H1 (cell line): ENCODE results near the gene PRXL2A. TPM values are rescaled to one million over a fixed set of nuclear protein-coding genes. Genes with fewer than 3 reads are reported as not detected.

Experiments used
- CTCF ChIA-PET: fragments of 300-600 bp; sonication (Branson Sonifier 250); formaldehyde crosslinking; loops from one replicate; lab custom pipeline; 2021; ENCODE audit not compliant: partially characterized antibody; lab: Charles Lee
- POLR2A ChIA-PET: fragments of 300-600 bp; sonication (Branson Sonifier 250); formaldehyde crosslinking; loops from one replicate; lab custom pipeline; 2021; ENCODE audit warnings: inconsistent platforms; ENCODE audit not compliant: partially characterized antibody; lab: Charles Lee
- DNase-seq, 2 experiments: peaks; one replicate each; pipeline versions ENCODE4 v3.0.0 to v3.0.0-alpha.2; 2010 to 2022; ENCODE audit warnings: low spot score in 2 of 2, low read depth in 1 of 2, mixed read lengths in 1 of 2
- FAIRE-seq: peaks from 2 replicates; lab custom pipeline; 2011; peaks lifted over from hg19 to GRCh38; lab: Jason Lieb, UNC
- H2AFZ ChIP-seq: 2 replicates; pipeline ENCODE4 v1.8.1; 2012; ENCODE audit warnings: low read length, inconsistent platforms
- H2AK5ac ChIP-seq: 2 replicates; pipeline ENCODE4 v1.6.1; 2013; ENCODE audit warnings: low read depth, low read length
- H2BK120ac ChIP-seq: replicated peaks from 2 replicates; pipeline ENCODE3; 2013; ENCODE audit warnings: low read depth, low read length, inconsistent platforms
- H2BK12ac ChIP-seq: 2 replicates; pipeline ENCODE4 v1.6.1; 2013; ENCODE audit warnings: low read depth, low read length
- H2BK15ac ChIP-seq: 2 replicates; pipeline ENCODE4 v1.6.1; 2013; ENCODE audit warnings: low read length
- H2BK20ac ChIP-seq: 2 replicates; pipeline ENCODE4 v1.6.1; 2013; ENCODE audit warnings: low read length
- H2BK5ac ChIP-seq: 2 replicates; pipeline ENCODE4 v1.6.1; 2013; ENCODE audit warnings: low read depth, low read length
- H3K14ac ChIP-seq: 2 replicates; pipeline ENCODE4 v1.6.1; 2013; ENCODE audit warnings: inconsistent platforms; ENCODE audit not compliant: insufficient read length
- H3K18ac ChIP-seq: 2 replicates; pipeline ENCODE4 v1.6.1; 2013; ENCODE audit warnings: low read length; ENCODE audit errors: extremely low read depth
- H3K23ac ChIP-seq: 2 replicates; pipeline ENCODE4 v1.6.1; 2013; ENCODE audit warnings: inconsistent platforms; ENCODE audit not compliant: insufficient read length
- H3K23me2 ChIP-seq: 2 replicates; pipeline ENCODE4 v1.6.1; 2013; ENCODE audit warnings: low read depth, low read length
- H3K27ac ChIP-seq: 2 replicates; pipeline ENCODE4 v1.6.1; 2011; ENCODE audit warnings: low read depth, low read length, inconsistent platforms
- H3K27me3 ChIP-seq, 4 experiments: replicated peaks in 1 of 4; 1 replicate in 1 of 4; 2 replicates in 3 of 4; pipeline versions ENCODE4 v1.6.1 to v1.8.1; 2011 to 2013; ENCODE audit warnings: low read length in 3 of 4, mild to moderate bottlenecking in 3 of 4, inconsistent platforms in 2 of 4, mixed read lengths in 2 of 4, moderate library complexity in 1 of 4; ENCODE audit not compliant: control insufficient read depth in 3 of 4, insufficient read depth in 3 of 4; ENCODE audit errors: extremely low read depth in 1 of 4
- H3K36me3 ChIP-seq, 4 experiments: 2 replicates each; pipeline versions ENCODE4 v1.6.1 to v1.8.1; 2011 to 2013; ENCODE audit warnings: mild to moderate bottlenecking in 4 of 4, low read length in 3 of 4, moderate library complexity in 2 of 4, control low read depth in 1 of 4, inconsistent platforms in 1 of 4; ENCODE audit not compliant: insufficient read depth in 4 of 4, control insufficient read depth in 2 of 4
- H3K4ac ChIP-seq: replicated peaks from 2 replicates; pipeline ENCODE3; 2013; ENCODE audit warnings: low read length, low read depth, mixed read lengths, inconsistent platforms; ENCODE audit not compliant: insufficient read length
- H3K4me1 ChIP-seq, 4 experiments: replicated peaks in 1 of 4; 1 replicate in 1 of 4; 2 replicates in 3 of 4; pipeline versions ENCODE4 v1.6.1 to v1.8.1; 2011 to 2013; ENCODE audit warnings: low read length in 3 of 4, inconsistent platforms in 2 of 4, mixed read lengths in 1 of 4; ENCODE audit not compliant: insufficient read depth in 4 of 4, control insufficient read depth in 3 of 4
- H3K4me2 ChIP-seq, 2 experiments: 2 replicates each; pipeline versions ENCODE4 v1.6.1 to v1.8.1; 2011 to 2013; ENCODE audit warnings: low read depth in 2 of 2, low read length in 2 of 2, control low read depth in 1 of 2, inconsistent platforms in 1 of 2, mild to moderate bottlenecking in 1 of 2; ENCODE audit not compliant: insufficient read depth in 1 of 2
- H3K4me3 ChIP-seq, 4 experiments: fragments of 200-600, 300-600 bp in 1 of 4; sonication (generic), shearing (Covaris generic), sonication (Bioruptor Twin) in 1 of 4; 2 replicates each; pipeline versions ENCODE4 v1.5.1 to v1.8.1; 2011 to 2016; ENCODE audit warnings: low read length in 4 of 4, low read depth in 3 of 4, control low read depth in 2 of 4, inconsistent platforms in 2 of 4, mild to moderate bottlenecking in 2 of 4, mixed read lengths in 1 of 4, moderate library complexity in 1 of 4; ENCODE audit not compliant: insufficient read depth in 2 of 4; ENCODE audit errors: extremely low read depth in 1 of 4
- H3K56ac ChIP-seq: replicated peaks from 2 replicates; pipeline ENCODE3; 2013; ENCODE audit warnings: low read depth, mild to moderate bottlenecking, mixed read lengths, low read length, inconsistent platforms; ENCODE audit not compliant: insufficient read length
- H3K79me1 ChIP-seq: 2 replicates; pipeline ENCODE4 v1.6.1; 2013; ENCODE audit warnings: low read depth, low read length, control low read depth
- H3K79me2 ChIP-seq, 2 experiments: 2 replicates each; pipeline versions ENCODE4 v1.6.1 to v1.8.1; 2012 to 2013; ENCODE audit warnings: low read length in 2 of 2, mild to moderate bottlenecking in 2 of 2, inconsistent platforms in 1 of 2; ENCODE audit not compliant: insufficient read depth in 2 of 2, control insufficient read depth in 1 of 2
- H3K9ac ChIP-seq, 4 experiments: replicated peaks in 1 of 4; 1 replicate in 1 of 4; 2 replicates in 3 of 4; pipeline versions ENCODE4 v1.6.1 to v1.8.1; 2011 to 2013; ENCODE audit warnings: low read depth in 3 of 4, low read length in 3 of 4, control low read depth in 2 of 4, mild to moderate bottlenecking in 2 of 4, moderate library complexity in 2 of 4, inconsistent platforms in 1 of 4; ENCODE audit errors: extremely low read depth in 1 of 4
- H3K9me3 ChIP-seq, 2 experiments: 2 replicates each; pipeline versions ENCODE4 v1.6.1 to v1.8.1; 2012 to 2013; ENCODE audit warnings: mild to moderate bottlenecking in 2 of 2, moderate library complexity in 2 of 2, control low read depth in 1 of 2, inconsistent platforms in 1 of 2, low read depth in 1 of 2, low read length in 1 of 2, mixed read lengths in 1 of 2; ENCODE audit not compliant: insufficient read depth in 2 of 2
- H4K20me1 ChIP-seq, 2 experiments: replicated peaks in 1 of 2; 2 replicates each; pipeline versions ENCODE3 to v1.8.1; 2011 to 2013; ENCODE audit warnings: inconsistent platforms in 2 of 2, low read length in 2 of 2, mild to moderate bottlenecking in 1 of 2; ENCODE audit not compliant: insufficient read depth in 2 of 2, control insufficient read depth in 1 of 2
- H4K5ac ChIP-seq: 2 replicates; pipeline ENCODE4 v1.6.1; 2013; ENCODE audit warnings: low read length, low read depth, mixed read lengths, inconsistent platforms; ENCODE audit not compliant: insufficient read length
- H4K8ac ChIP-seq: 2 replicates; pipeline ENCODE4 v1.8.0; 2013; ENCODE audit warnings: mild to moderate bottlenecking, moderate library complexity, low read length, inconsistent platforms; ENCODE audit not compliant: insufficient read depth; ENCODE audit errors: extremely low read depth
- H4K91ac ChIP-seq: replicated peaks from 2 replicates; pipeline ENCODE3; 2013; ENCODE audit warnings: low read length, mixed read lengths, inconsistent platforms; ENCODE audit not compliant: insufficient read length
- BRCA1 ChIP-seq: IDR thresholded peaks from 2 replicates; pipeline ENCODE4 v1.6.1; 2012; ENCODE audit warnings: low read depth, low read length, improper control_type of control experiment
- EZH2 ChIP-seq: fragments of 200-600 bp; sonication (generic); IDR thresholded peaks from 2 replicates; pipeline ENCODE4 v1.7.1; 2012; ENCODE audit warnings: low read depth, mild to moderate bottlenecking, moderate library complexity, low read length, inconsistent platforms; ENCODE audit not compliant: severe bottlenecking
- PHF8 ChIP-seq: fragments of 200-600 bp; sonication (generic); conservative IDR thresholded peaks from 2 replicates; pipeline ENCODE4 v1.7.1; 2012; ENCODE audit warnings: low read depth, mild to moderate bottlenecking, inconsistent platforms, low read length, moderate library complexity
- RAD21 ChIP-seq, 2 experiments: IDR thresholded peaks in 1 of 2; conservative IDR thresholded peaks in 1 of 2; 2 replicates each; pipeline ENCODE4 v1.6.1; 2011; ENCODE audit warnings: low read depth in 2 of 2, low read length in 2 of 2, improper control_type of control experiment in 1 of 2, inconsistent platforms in 1 of 2, mild to moderate bottlenecking in 1 of 2, moderate library complexity in 1 of 2
- SIN3A ChIP-seq, 2 experiments: IDR thresholded peaks in 1 of 2; conservative IDR thresholded peaks in 1 of 2; 2 replicates each; pipeline ENCODE4 v1.6.1; 2011 to 2012; ENCODE audit warnings: low read length in 2 of 2, improper control_type of control experiment in 1 of 2, low read depth in 1 of 2, mild to moderate bottlenecking in 1 of 2
- USF2 ChIP-seq: IDR thresholded peaks from 2 replicates; pipeline ENCODE4 v1.6.1; 2011; ENCODE audit warnings: low read length, improper control_type of control experiment
- WGBS, 2 experiments: shearing (Covaris generic) in 1 of 2; methylation state at CpG; one replicate each; pipeline versions ENCODE4 v1.1.6 to v1.1.7; 2013 to 2015; ENCODE audit warnings: low lambda C conversion rate in 2 of 2, mixed read lengths in 2 of 2, inconsistent platforms in 1 of 2, low coverage in 1 of 2, missing lambda C conversion rate in 1 of 2; ENCODE audit not compliant: insufficient replicate concordance in 2 of 2, insufficient coverage in 1 of 2, insufficient read length in 1 of 2; ENCODE audit errors: extremely low coverage in 1 of 2, missing lambda C conversion rate in 1 of 2; 5-methylcytosine and 5-hydroxymethylcytosine counted together
- polyA plus RNA-seq, 7 experiments: library from polyadenylated mRNA; depleted of rRNA in 3 of 7; stranded (reverse) in 5 of 7; unstranded in 2 of 7; fragments of >200 nt in 5 of 7; fragments of 200-250 nt in 2 of 7; gene quantifications; 1 replicate in 5 of 7; 2 replicates in 1 of 7; 4 replicates in 1 of 7; pipeline versions ENCODE4 v1.2.1 to v1.2.3, GENCODE V29; 2011 to 2013; ENCODE audit warnings: missing spikeins in 2 of 7, mixed read lengths in 2 of 7
- total RNA-seq: library from RNA; stranded (reverse); fragmentation: NEBNext Ultra II Directional; extraction: Animal tissue kit (Norgen Biotek cat#: 25700); gene quantifications from 2 replicates; pipeline ENCODE4 v1.2.1, GENCODE V29; 2021

The PRXL2A gene
- total and polyA plus RNA-seq, 2 of the 8 experiments (the other 6 are each of a cell fraction or from before 2014, with no cell fraction given), result 13.4 to 58.3 TPM

GRCh38 chr10:80410578-80411145 lies 2.3 kb downstream of the PRXL2A start:
- FAIRE-seq (no peak), DNase-seq (no peak)
- H3K4me1 ChIP-seq, result peaks cover 0 to 7% (median 3%) of the 10 kb centered on the region in 4 experiments; a peak in 6 of 7 replicates
- TF ChIP-seq PHF8 (no peak), SIN3A (conservative IDR thresholded peaks at IDR 0.05 in 1 of 2, IDR thresholded peaks at IDR 0.05 in 1 of 2; ENCODE audit: low read depth in 1 of 2, low read length in 2 of 2) (no peak), BRCA1 (no peak), EZH2 (no peak), USF2 (no peak), RAD21 (IDR thresholded peaks at IDR 0.05 in 1 of 2, conservative IDR thresholded peaks at IDR 0.05 in 1 of 2; ENCODE audit: low read depth in 2 of 2, low read length in 2 of 2) (no peak)
- peaks cover 9% of the 10 kb centered on the region; the same call in 1 of the 2 replicates for H3K23me2 ChIP-seq
- no peak overlapping the region for H3K56ac ChIP-seq
- H3K79me1 ChIP-seq, result peaks cover 2% of the 10 kb centered on the region
- WGBS, 2 experiments, result 90% methylated on average over 5 of the region's 5 CpGs; no CpG with 5 or more reads in 1 of the 2 experiments
- H4K5ac ChIP-seq, result no peak overlapping the region
- no peak overlapping the region for H2BK120ac ChIP-seq
- H3K14ac ChIP-seq, result no peak overlapping the region
- no peak overlapping the region for H2AFZ ChIP-seq
- peaks cover 16 to 29% of the 10 kb centered on the region in 2 experiments for H4K20me1 ChIP-seq
- no peak overlapping the region for H2BK5ac ChIP-seq
- H4K91ac ChIP-seq, result no peak overlapping the region
- H3K79me2 ChIP-seq, result peaks cover 0 to 21% of the 10 kb centered on the region in 2 experiments; a peak in 2 of 4 replicates
- no peak overlapping the region for H3K18ac ChIP-seq
- H2BK20ac ChIP-seq, result no peak overlapping the region
- H2BK15ac ChIP-seq, result no peak overlapping the region
- ChIA-PET POLR2A (no interaction called here), CTCF (interaction anchor here (0.8 to 3.1 kb wide), 7 partner anchors 10 to 186 kb away, joined by 3 to 22 read pairs (median 4); no protein-coding TSS in a partner anchor)
- H3K36me3 ChIP-seq, result no peaks in the 10 kb centered on the region; a peak in 3 of 8 replicates
- H3K27me3 ChIP-seq, result peaks cover 0 to 10% (median 7%) of the 10 kb centered on the region in 4 experiments; a peak in 3 of 7 replicates
- H2BK12ac ChIP-seq, result no peak overlapping the region
- no peak overlapping the region for H3K4ac ChIP-seq
- no peak overlapping the region for H4K8ac ChIP-seq
- H3K9ac ChIP-seq, result no peak overlapping the region
- H3K27ac ChIP-seq, result no peak overlapping the region
- H2AK5ac ChIP-seq, result no peak overlapping the region
- H3K4me2 ChIP-seq, result no peak overlapping the region
- no peaks in the 10 kb centered on the region for H3K9me3 ChIP-seq
- H3K4me3 ChIP-seq, result no peak overlapping the region
- no peak overlapping the region for H3K23ac ChIP-seq
